K562 (cell line): ENCODE results near the gene MOB3B. TPM values are rescaled to one million over a fixed set of nuclear protein-coding genes. Genes with fewer than 3 reads are reported as not detected.

Experiments used
- BHLHE40 ChIP-seq: IDR thresholded peaks from 2 replicates; pipeline ENCODE4 v1.6.1; 2011; ENCODE audit warnings: low read length, improper control_type of control experiment
- CXXC5 ChIP-seq: fragments of 250-450 bp; sonication (Bioruptor Pico); IDR thresholded peaks from 2 replicates; pipeline ENCODE4 v1.8.0; 2022; ENCODE audit warnings: inconsistent platforms, mild to moderate bottlenecking, moderate library complexity
- E2F6 ChIP-seq, 2 experiments: IDR thresholded peaks; 2 replicates each; pipeline ENCODE4 v1.6.1; 2011; ENCODE audit warnings: borderline replicate concordance in 1 of 2, control low read depth in 1 of 2, low read depth in 1 of 2, low read length in 1 of 2, mild to moderate bottlenecking in 1 of 2, mixed read lengths in 1 of 2, moderate library complexity in 1 of 2; ENCODE audit not compliant: insufficient read depth in 1 of 2, insufficient read length in 1 of 2, poor library complexity in 1 of 2, severe bottlenecking in 1 of 2; ENCODE audit errors: extremely low read depth in 1 of 2
- MGA ChIP-seq: fragments of 450-650 bp; IDR thresholded peaks from 2 replicates; pipeline ENCODE4 v1.6.1; 2016; ENCODE audit warnings: mild to moderate bottlenecking, moderate library complexity
- PHF20 ChIP-seq: fragments of 450-650 bp; IDR thresholded peaks from 2 replicates; pipeline ENCODE4 v1.6.1; 2018; ENCODE audit not compliant: partially characterized antibody
- PHF8 ChIP-seq: fragments of 200-600 bp; sonication (generic); IDR thresholded peaks from 2 replicates; pipeline ENCODE4 v1.6.1; 2012; ENCODE audit warnings: mixed run types, mild to moderate bottlenecking, inconsistent platforms, low read length, moderate library complexity, borderline replicate concordance
- RBBP5 ChIP-seq: fragments of 200-600 bp; sonication (generic); IDR thresholded peaks from 2 replicates; pipeline ENCODE4 v1.6.1; 2012; ENCODE audit warnings: borderline replicate concordance, mild to moderate bottlenecking, low read length, control low read depth, inconsistent platforms; ENCODE audit not compliant: insufficient read depth, poor library complexity, severe bottlenecking
- SMARCB1 ChIP-seq: IDR thresholded peaks from 2 replicates; pipeline ENCODE4 v1.6.1; 2011; ENCODE audit warnings: improper control_type of control experiment, low read depth; ENCODE audit not compliant: insufficient read length
- SMC3 ChIP-seq: conservative IDR thresholded peaks from 2 replicates; pipeline ENCODE4 v1.6.1; 2011; ENCODE audit warnings: low read depth, low read length, improper control_type of control experiment; ENCODE audit not compliant: insufficient read depth
- THAP7 ChIP-seq: fragments of 250-450 bp; sonication (Bioruptor Pico); IDR thresholded peaks from 2 replicates; pipeline ENCODE4 v1.5.0; 2021
- ZFX ChIP-seq: sonication (generic); formaldehyde crosslinking; IDR thresholded peaks from 2 replicates; pipeline ENCODE4 v1.8.0; 2022; ENCODE audit warnings: mild to moderate bottlenecking, missing genetic modification reagents, moderate library complexity
- polyA plus RNA-seq, 8 experiments: library from polyadenylated mRNA; depleted of rRNA in 4 of 8; stranded (reverse) in 5 of 8; unstranded in 3 of 8; fragments of >200 nt; fragmentation: Nextera tagmentation in 2 of 8; fragmentation: Illumina TruSeq in 1 of 8; extraction: Ambion mirVana in 2 of 8; extraction: Trizol in 1 of 8; gene quantifications; 2 replicates each; pipeline versions ENCODE4 v1.2.1 to v1.2.3, GENCODE V29; 2011 to 2014; ENCODE audit warnings: inconsistent platforms in 1 of 8, missing spikeins in 1 of 8
- total RNA-seq, 7 experiments: library from RNA; depleted of rRNA in 6 of 7; stranded (reverse); fragments of >200 nt in 6 of 7; fragmentation: Illumina TruSeq in 2 of 7; extraction: Trizol in 2 of 7; gene quantifications; 2 replicates each; pipeline versions ENCODE4 v1.2.1 to v1.2.3, GENCODE V29; 2011 to 2021; ENCODE audit warnings: low replicate concordance in 1 of 7

Gene MOB3B
- total and polyA plus RNA-seq, 9 of the 15 experiments (the other 6 are each of a cell fraction or from before 2014, with no cell fraction given) = 3.6 to 12.8 (median 7.2) TPM

- TF ChIP-seq RBBP5 = peak; percentile 57
- TF ChIP-seq E2F6 (IDR thresholded peaks at IDR 0.05; ENCODE audit: borderline replicate concordance in 1 of 2, extremely low read depth in 1 of 2, insufficient read depth in 1 of 2, insufficient read length in 1 of 2, low read depth in 1 of 2, low read length in 1 of 2, poor library complexity in 1 of 2, severe bottlenecking in 1 of 2) = peak in 1 of 2 experiments; percentile 61
- TF ChIP-seq THAP7 (CRISPR knock-in tag) = no peak
- peak; percentile 45 for TF ChIP-seq CXXC5
- TF ChIP-seq SMC3 = peak; percentile 33; the same call in 1 of the 2 replicates
- no peak for TF ChIP-seq PHF20
- peak; percentile 37; the same call in 1 of the 2 replicates for TF ChIP-seq ZFX (CRISPR knock-in tag)
- TF ChIP-seq MGA = no peak
- peak; percentile 26; the same call in 1 of the 2 replicates for TF ChIP-seq PHF8
- no peak for TF ChIP-seq SMARCB1
- TF ChIP-seq BHLHE40 = no peak
Observed at GRCh38 chr9:27529316-27530278, at the start of gene MOB3B (continued).
